ENCODE measurements around the gene SNX30. TPM values are rescaled to one million over a fixed set of nuclear protein-coding genes. Genes with fewer than 3 reads are reported as not detected.

Gene SNX30
- total and polyA plus RNA-seq, 3 experiments from 2014 or later, result 3.3 to 3.9 (median 3.7) TPM

DNA sequence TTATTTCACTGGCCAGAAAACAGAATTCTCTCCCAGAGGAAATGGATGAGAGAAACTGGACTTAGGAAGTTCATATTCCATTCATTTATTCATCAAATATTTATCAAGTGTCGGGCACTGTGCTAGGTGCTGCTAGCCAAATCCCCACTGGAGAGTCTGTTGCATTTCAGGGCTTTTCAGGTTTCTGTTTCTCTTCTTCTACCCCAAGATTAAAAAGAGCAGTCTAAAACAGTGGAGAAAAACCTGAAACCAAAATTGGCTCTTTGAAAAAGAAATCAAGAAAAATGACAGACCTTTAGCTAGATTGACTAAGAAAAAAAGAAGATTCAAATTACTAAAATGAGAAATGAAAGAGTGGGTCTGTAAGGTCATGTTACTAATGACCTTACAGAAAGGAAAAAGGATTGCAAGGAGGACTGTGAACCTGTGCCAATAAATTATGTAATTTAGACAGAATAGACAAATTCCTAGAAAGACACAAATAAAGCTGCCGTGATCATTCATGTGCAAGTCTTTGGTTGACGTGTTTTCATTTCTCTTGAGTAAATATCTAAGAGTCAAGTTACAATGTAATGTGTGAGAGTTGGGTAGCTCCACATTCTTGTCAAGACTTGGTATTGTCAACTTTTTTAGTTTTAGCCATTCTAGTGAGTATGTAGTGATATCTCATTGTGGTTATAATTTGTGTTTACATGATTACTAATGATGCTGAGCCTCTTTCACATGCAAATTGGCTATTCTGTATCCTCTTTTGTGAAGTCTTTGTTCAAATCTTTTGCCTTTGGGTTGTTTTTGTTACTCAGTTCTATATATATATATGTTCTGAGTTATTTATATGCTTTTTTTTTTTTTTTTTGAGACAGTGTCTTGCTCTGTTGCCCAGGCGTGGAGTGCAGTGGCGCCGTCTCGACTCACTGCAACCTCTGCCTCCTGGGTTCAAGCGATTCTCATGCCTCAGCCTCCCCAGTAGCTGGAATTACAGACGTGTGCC is 23.7 kb downstream of the SNX30 start:
- Histone ChIP-seq H3K4me3 (ENCODE audit: low read length) (no peak overlapping the region), H3K27me3 (ENCODE audit: insufficient read depth, low read length, poor library complexity, severe bottlenecking) (no peaks in the 10 kb centered on the region), H3K36me3 (ENCODE audit: insufficient read depth, low read length) (no peaks in the 10 kb centered on the region), H3K4me1 (ENCODE audit: insufficient read depth, low read length) (peaks cover 10% of the 10 kb centered on the region), H3K9me3 (ENCODE audit: low read length) (no peaks in the 10 kb centered on the region), H3K27ac (ENCODE audit: low read depth, low read length) (no peak overlapping the region)
- no peaks in the 10 kb centered on the region for H3K9me3 Mint-ChIP-seq
- CTCF ChIA-PET, result no interaction called here
- no peaks in the 10 kb centered on the region for H3K27me3 Mint-ChIP-seq
- DNase-seq, result no peak
- H3K36me3 Mint-ChIP-seq, result peaks cover 0 to 5% (median 4%) of the 10 kb centered on the region in 3 donors
- POLR2A ChIA-PET, result no interaction called here
- no peak overlapping the region for H3K4me3 Mint-ChIP-seq
- H3K4me1 Mint-ChIP-seq, result peaks cover 48 to 69% (median 62%) of the 10 kb centered on the region in 3 donors
- peak overlapping the region in 3 of 8 donors; percentile 1 to 38 (median 17) for H3K27ac Mint-ChIP-seq

DNA sequence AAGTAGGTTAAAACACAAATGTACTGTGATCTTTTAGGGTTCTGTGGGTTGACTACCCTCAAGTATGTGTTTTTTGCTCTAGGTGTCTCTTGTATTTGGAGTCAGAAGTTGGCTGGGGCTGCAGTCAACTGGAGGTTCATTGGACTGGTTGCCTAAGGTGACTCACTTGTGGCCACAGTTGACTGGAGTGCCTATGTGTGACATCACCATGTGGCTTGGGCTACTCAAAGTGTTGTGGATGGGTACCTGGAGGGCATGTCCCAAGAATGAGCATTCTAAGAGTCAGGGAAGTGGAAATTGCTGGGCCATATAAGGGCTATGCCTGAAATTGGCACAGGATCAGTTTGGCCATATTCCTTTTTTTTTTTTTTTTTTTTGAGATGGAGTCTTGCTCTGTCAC is 27.4 kb downstream of the SNX30 start:
- ChIA-PET POLR2A (no interaction called here), CTCF (interaction anchor here (2.1 kb wide), 1 partner anchor 15 kb away, joined by 10 read pairs; no protein-coding TSS in a partner anchor)
- H3K36me3 ChIP-seq (ENCODE audit: insufficient read depth, low read length), result no peaks in the 10 kb centered on the region
- H3K4me3 Mint-ChIP-seq, result no peak overlapping the region
- no peak overlapping the region for H3K27ac ChIP-seq (ENCODE audit: low read depth, low read length)
- H3K36me3 Mint-ChIP-seq, result peaks cover 0 to 1% (median 0%) of the 10 kb centered on the region in 3 donors
- H3K27me3 Mint-ChIP-seq, result no peaks in the 10 kb centered on the region
- no peaks in the 10 kb centered on the region for H3K4me1 ChIP-seq (ENCODE audit: insufficient read depth, low read length)
- no peaks in the 10 kb centered on the region for H3K9me3 Mint-ChIP-seq
- H3K27me3 ChIP-seq (ENCODE audit: insufficient read depth, low read length, poor library complexity, severe bottlenecking), result no peaks in the 10 kb centered on the region
- peaks cover 41 to 64% (median 60%) of the 10 kb centered on the region in 3 donors for H3K4me1 Mint-ChIP-seq
- no peak overlapping the region for H3K4me3 ChIP-seq (ENCODE audit: low read length)
- H3K9me3 ChIP-seq (ENCODE audit: low read length), result no peaks in the 10 kb centered on the region
- H3K27ac Mint-ChIP-seq, result peak overlapping the region in 1 of 8 donors; percentile 7
- DNase-seq, result no peak

DNA sequence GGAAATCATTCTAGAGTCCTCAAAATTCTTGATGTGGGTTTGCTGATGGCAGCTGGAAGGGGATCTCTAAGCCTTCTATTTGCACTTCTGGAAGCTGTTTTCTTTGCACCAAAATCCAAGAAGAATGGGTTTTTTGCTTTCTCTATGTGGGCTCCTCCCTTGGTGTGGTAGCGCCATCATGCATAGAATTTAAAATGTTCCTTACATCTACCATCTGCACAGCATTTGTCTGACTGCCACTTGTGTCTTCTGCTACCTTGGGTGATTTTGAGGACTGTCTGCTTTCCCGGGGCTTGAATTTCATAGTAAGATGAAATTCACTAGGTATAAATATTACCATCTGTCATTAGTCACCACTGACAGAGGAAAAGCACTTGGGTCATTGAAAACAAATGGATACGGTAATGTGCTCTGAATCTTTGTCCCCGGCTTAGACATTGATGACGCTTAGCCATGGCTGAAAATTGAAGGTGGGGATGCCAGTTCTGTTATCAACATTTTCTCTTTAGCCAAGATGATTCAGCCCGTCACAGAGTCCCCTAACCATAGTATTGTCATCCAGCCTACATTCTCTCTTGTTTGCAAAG is 30.0 kb downstream of the SNX30 start:
- H3K36me3 ChIP-seq (ENCODE audit: insufficient read depth, low read length), result no peaks in the 10 kb centered on the region
- H3K4me3 ChIP-seq (ENCODE audit: low read length), result no peak overlapping the region
- no peak for DNase-seq
- H3K27me3 ChIP-seq (ENCODE audit: insufficient read depth, low read length, poor library complexity, severe bottlenecking), result no peaks in the 10 kb centered on the region
- Mint-ChIP-seq H3K4me3 (no peak overlapping the region), H3K27me3 (peaks cover 0 to 1% of the 10 kb centered on the region in 2 donors), H3K4me1 (peaks cover 42 to 68% (median 59%) of the 10 kb centered on the region in 3 donors), H3K27ac (no peak overlapping the region), H3K36me3 (peaks cover 0 to 1% (median 0%) of the 10 kb centered on the region in 3 donors), H3K9me3 (no peaks in the 10 kb centered on the region)
- H3K27ac ChIP-seq (ENCODE audit: low read depth, low read length), result no peak overlapping the region
- H3K9me3 ChIP-seq (ENCODE audit: low read length), result no peaks in the 10 kb centered on the region
- H3K4me1 ChIP-seq (ENCODE audit: insufficient read depth, low read length), result no peaks in the 10 kb centered on the region
- ChIA-PET POLR2A (no interaction called here), CTCF (no interaction called here)

DNA sequence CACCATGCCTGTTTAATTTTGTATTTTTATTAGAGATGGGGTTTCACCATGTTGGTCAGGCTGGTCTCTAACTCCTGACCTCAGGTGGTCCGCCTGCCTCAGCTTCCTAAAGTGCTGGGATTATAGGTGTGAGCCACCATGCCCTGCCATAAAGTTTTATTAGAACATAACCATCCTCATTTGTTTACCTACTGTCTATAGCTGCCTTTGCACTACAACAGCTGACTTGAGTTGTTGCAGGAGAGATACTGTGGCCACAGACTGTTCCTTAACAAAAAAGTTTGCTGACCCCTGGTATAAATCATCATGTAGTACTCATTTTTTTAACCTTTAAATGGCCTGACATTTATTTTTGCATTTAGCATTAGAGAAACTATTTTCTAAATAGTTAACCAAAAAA is 31.7 kb downstream of the SNX30 start:
- H3K27me3 ChIP-seq (ENCODE audit: insufficient read depth, low read length, poor library complexity, severe bottlenecking), result no peaks in the 10 kb centered on the region
- H3K9me3 ChIP-seq (ENCODE audit: low read length), result no peaks in the 10 kb centered on the region
- POLR2A ChIA-PET, result no interaction called here
- H3K27me3 Mint-ChIP-seq, result peaks cover 0 to 1% of the 10 kb centered on the region in 2 donors
- peaks cover 47 to 72% (median 61%) of the 10 kb centered on the region in 3 donors for H3K4me1 Mint-ChIP-seq
- H3K9me3 Mint-ChIP-seq, result no peaks in the 10 kb centered on the region
- H3K4me3 Mint-ChIP-seq, result no peak overlapping the region
- CTCF ChIA-PET, result no interaction called here
- no peak overlapping the region for H3K4me3 ChIP-seq (ENCODE audit: low read length)
- peaks cover 3% of the 10 kb centered on the region for H3K4me1 ChIP-seq (ENCODE audit: insufficient read depth, low read length)
- no peaks in the 10 kb centered on the region for H3K36me3 ChIP-seq (ENCODE audit: insufficient read depth, low read length)
- H3K27ac Mint-ChIP-seq, result no peak overlapping the region
- H3K36me3 Mint-ChIP-seq, result peaks cover 0 to 1% (median 0%) of the 10 kb centered on the region in 3 donors
- no peak overlapping the region for H3K27ac ChIP-seq (ENCODE audit: low read depth, low read length)
- DNase-seq, result no peak

DNA sequence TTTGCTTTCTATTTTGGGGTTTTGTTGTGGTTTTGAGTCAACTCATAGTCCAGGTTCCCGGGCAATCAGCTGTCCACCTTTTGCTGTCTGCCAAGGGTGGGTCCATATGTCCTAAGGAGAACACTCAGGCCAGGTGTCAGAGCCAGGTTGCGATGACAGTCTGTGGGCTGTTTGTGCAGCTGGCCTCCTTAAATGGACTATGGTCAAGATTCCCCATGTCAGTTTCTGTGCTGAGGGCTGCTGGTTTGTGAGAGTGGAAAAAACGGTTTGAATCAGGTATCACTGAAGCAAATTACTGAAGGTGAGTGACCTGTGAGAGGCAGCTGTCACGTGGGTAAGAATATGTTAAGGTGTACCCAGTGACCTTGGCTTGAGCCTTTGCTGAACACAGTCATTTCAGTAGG is 33.0 kb downstream of the SNX30 start:
- Histone ChIP-seq H3K4me3 (ENCODE audit: low read length) (no peak overlapping the region), H3K27me3 (ENCODE audit: insufficient read depth, low read length, poor library complexity, severe bottlenecking) (no peaks in the 10 kb centered on the region), H3K36me3 (ENCODE audit: insufficient read depth, low read length) (no peaks in the 10 kb centered on the region), H3K9me3 (ENCODE audit: low read length) (no peaks in the 10 kb centered on the region), H3K27ac (ENCODE audit: low read depth, low read length) (no peak overlapping the region), H3K4me1 (ENCODE audit: insufficient read depth, low read length) (peaks cover 3% of the 10 kb centered on the region)
- Mint-ChIP-seq H3K27me3 (peaks cover 0 to 1% of the 10 kb centered on the region in 2 donors), H3K4me1 (peaks cover 53 to 75% (median 65%) of the 10 kb centered on the region in 3 donors), H3K36me3 (peaks cover 0 to 1% (median 0%) of the 10 kb centered on the region in 3 donors), H3K4me3 (no peak overlapping the region), H3K27ac (no peak overlapping the region), H3K9me3 (no peaks in the 10 kb centered on the region)
- POLR2A ChIA-PET, result no interaction called here
- CTCF ChIA-PET, result interaction anchor here (1.5 kb wide), 1 partner anchor 10 kb away, joined by 5 read pairs; no protein-coding TSS in a partner anchor
- no peak for DNase-seq

DNA sequence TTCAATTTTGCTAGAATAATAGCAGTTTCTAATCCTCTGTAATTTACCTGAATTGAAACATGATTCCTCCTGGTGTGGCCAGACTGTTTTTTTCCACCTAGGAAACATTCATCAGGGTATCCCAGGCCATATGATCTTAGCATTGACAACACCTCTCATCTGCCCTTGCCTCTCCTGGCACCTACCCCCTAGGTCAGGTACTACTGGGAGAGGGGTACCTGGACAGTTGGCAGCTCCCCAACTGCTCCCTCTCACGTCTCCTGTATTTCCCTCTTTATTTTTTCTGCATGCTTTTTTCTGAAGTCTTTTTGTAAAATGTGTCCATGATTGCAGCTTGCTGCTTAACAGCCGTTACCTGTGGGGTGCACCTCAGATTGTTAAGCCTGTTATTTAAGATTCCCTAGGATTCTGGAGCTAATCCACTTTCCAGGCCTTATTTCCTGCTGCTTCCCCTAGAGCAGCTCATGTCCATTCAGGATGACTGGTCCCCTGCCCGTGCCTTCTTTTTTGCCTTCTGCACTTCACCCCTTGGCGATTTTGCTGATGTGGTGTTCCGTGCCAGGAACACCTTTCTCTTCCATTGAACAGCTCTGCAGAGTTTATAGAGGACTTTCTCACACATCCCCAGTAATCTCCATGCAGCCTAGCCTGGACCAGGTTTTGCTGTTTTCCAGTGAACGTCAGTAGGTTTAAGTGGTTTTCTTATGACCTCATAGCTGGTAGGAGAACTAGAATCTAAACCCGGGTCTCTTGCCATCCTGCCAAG is 33.6 kb downstream of the SNX30 start:
- Histone ChIP-seq H3K27ac (ENCODE audit: low read depth, low read length) (no peak overlapping the region), H3K36me3 (ENCODE audit: insufficient read depth, low read length) (no peaks in the 10 kb centered on the region), H3K9me3 (ENCODE audit: low read length) (no peaks in the 10 kb centered on the region), H3K4me1 (ENCODE audit: insufficient read depth, low read length) (peaks cover 3% of the 10 kb centered on the region), H3K27me3 (ENCODE audit: insufficient read depth, low read length, poor library complexity, severe bottlenecking) (no peaks in the 10 kb centered on the region), H3K4me3 (ENCODE audit: low read length) (no peak overlapping the region)
- H3K27me3 Mint-ChIP-seq, result peaks cover 0 to 1% of the 10 kb centered on the region in 2 donors
- peaks cover 0 to 1% (median 0%) of the 10 kb centered on the region in 3 donors for H3K36me3 Mint-ChIP-seq
- CTCF ChIA-PET, result interaction anchor here (1.5 kb wide), 1 partner anchor 9 kb away, joined by 5 read pairs; no protein-coding TSS in a partner anchor
- H3K27ac Mint-ChIP-seq, result peak overlapping the region in 2 of 8 donors; percentile 30 to 43
- DNase-seq, result no peak
- H3K4me1 Mint-ChIP-seq, result peaks cover 50 to 73% (median 62%) of the 10 kb centered on the region in 3 donors
- H3K9me3 Mint-ChIP-seq, result no peaks in the 10 kb centered on the region
- no peak overlapping the region for H3K4me3 Mint-ChIP-seq
- POLR2A ChIA-PET, result no interaction called here

DNA sequence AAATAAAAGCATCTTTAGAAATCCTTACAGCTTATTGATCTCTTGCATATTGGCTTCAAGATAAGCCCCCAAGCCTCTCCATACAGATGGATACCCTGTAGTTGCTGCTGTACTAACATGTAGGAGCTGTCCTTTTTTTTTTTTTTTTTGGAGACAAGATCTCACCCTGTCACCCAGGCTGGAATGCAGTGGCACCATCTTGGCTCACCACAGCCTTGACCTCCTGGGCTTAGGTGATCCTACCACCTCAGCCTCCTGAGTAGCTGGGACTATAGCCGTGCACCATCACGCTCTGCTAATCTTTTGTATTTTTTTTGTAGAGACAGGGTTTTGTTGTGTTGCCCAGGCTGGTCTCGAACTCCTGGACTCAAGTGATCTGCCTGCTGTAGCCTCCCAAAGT is 35.4 kb downstream of the SNX30 start:
- peaks cover 0 to 1% (median 0%) of the 10 kb centered on the region in 3 donors for H3K36me3 Mint-ChIP-seq
- H3K4me1 Mint-ChIP-seq, result peaks cover 45 to 71% (median 63%) of the 10 kb centered on the region in 3 donors
- CTCF ChIA-PET, result no interaction called here
- peak overlapping the region in 4 of 8 donors; percentile 49 to 83 (median 80) for H3K27ac Mint-ChIP-seq
- H3K4me3 Mint-ChIP-seq, result no peak overlapping the region
- POLR2A ChIA-PET, result no interaction called here
- Histone ChIP-seq H3K9me3 (ENCODE audit: low read length) (no peaks in the 10 kb centered on the region), H3K27me3 (ENCODE audit: insufficient read depth, low read length, poor library complexity, severe bottlenecking) (no peaks in the 10 kb centered on the region), H3K4me1 (ENCODE audit: insufficient read depth, low read length) (peaks cover 3% of the 10 kb centered on the region), H3K4me3 (ENCODE audit: low read length) (no peak overlapping the region), H3K27ac (ENCODE audit: low read depth, low read length) (no peak overlapping the region), H3K36me3 (ENCODE audit: insufficient read depth, low read length) (no peaks in the 10 kb centered on the region)
- peaks cover 0 to 2% of the 10 kb centered on the region in 2 donors for H3K27me3 Mint-ChIP-seq
- DNase-seq, result no peak
- H3K9me3 Mint-ChIP-seq, result no peaks in the 10 kb centered on the region

Measured in CD8-positive, alpha-beta memory T cell (primary cell).